ENCODE data around the gene RBM47. TPM values are rescaled to one million over a fixed set of nuclear protein-coding genes. Genes with fewer than 3 reads are reported as not detected.

The RBM47 gene
- total and polyA plus RNA-seq, 2 donors (not counting 1 experiment from before 2014, with no cell fraction given), result 0.14 to 1.8 TPM

DNA sequence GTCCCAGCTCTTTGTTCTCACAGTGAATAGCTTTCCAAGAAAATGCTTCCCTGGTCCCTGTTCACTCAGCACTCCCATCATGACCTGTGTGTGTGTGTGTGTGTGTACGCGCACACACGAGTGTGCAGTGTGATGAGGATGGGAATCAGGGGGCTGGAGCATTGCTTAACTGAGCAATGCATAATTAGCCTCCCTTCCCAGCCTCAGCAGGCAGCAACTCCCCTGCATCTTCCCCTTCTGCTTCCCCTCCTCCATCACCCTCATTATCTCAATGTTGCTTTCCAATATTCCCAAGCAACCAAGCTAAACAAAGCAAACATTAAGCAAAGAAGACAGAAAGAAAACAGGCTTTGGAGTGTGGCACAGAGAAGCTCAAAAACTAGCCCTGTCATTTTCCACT lies 137.0 kb downstream of the RBM47 start:
- no peaks in the 10 kb centered on the region for H3K27me3 ChIP-seq (ENCODE audit: control insufficient read depth, insufficient read depth, low read length)
- no peaks in the 10 kb centered on the region for H3K36me3 ChIP-seq (ENCODE audit: control insufficient read depth, insufficient read depth, low read length)
- TF ChIP-seq, protein P1, sequence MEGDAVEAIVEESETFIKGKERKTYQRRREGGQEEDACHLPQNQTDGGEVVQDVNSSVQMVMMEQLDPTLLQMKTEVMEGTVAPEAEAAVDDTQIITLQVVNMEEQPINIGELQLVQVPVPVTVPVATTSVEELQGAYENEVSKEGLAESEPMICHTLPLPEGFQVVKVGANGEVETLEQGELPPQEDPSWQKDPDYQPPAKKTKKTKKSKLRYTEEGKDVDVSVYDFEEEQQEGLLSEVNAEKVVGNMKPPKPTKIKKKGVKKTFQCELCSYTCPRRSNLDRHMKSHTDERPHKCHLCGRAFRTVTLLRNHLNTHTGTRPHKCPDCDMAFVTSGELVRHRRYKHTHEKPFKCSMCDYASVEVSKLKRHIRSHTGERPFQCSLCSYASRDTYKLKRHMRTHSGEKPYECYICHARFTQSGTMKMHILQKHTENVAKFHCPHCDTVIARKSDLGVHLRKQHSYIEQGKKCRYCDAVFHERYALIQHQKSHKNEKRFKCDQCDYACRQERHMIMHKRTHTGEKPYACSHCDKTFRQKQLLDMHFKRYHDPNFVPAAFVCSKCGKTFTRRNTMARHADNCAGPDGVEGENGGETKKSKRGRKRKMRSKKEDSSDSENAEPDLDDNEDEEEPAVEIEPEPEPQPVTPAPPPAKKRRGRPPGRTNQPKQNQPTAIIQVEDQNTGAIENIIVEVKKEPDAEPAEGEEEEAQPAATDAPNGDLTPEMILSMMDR (conservative IDR thresholded peaks at IDR 0.05 in 1 of 2, IDR thresholded peaks at IDR 0.05 in 1 of 2; ENCODE audit: low read depth in 1 of 2, low read length in 2 of 2), result no peak
- TF ChIP-seq EZH2 (IDR thresholded peaks at IDR 0.05; ENCODE audit: low read length, missing control alignments), result no peak
- no peak overlapping the region for H3K4me3 ChIP-seq (replicated peaks in 1 of 4; ENCODE audit: control extremely low read depth in 1 of 4, insufficient read depth in 1 of 4, low read depth in 3 of 4, low read length in 4 of 4)
- no peaks in the 10 kb centered on the region for H3K9me3 ChIP-seq (ENCODE audit: control insufficient read depth, insufficient read depth, low read depth, low read length)
- H3K79me2 ChIP-seq (ENCODE audit: control insufficient read depth, insufficient read depth, low read length), result no peaks in the 10 kb centered on the region
- H2AFZ ChIP-seq (ENCODE audit: low read length), result no peak overlapping the region
- H3K9ac ChIP-seq (ENCODE audit: insufficient read depth, low read length), result no peak overlapping the region
- no peak overlapping the region for H3K4me2 ChIP-seq (ENCODE audit: extremely low read depth, insufficient read depth, low read length)
- no peak for DNase-seq (ENCODE audit: low read depth in 2 of 2)
- no peaks in the 10 kb centered on the region for H4K20me1 ChIP-seq (ENCODE audit: control insufficient read depth, extremely low read depth, insufficient read depth, low read length)
- no peaks in the 10 kb centered on the region for H3K4me1 ChIP-seq (ENCODE audit: control insufficient read depth, extremely low read depth, insufficient read depth, low read length)
- no peak overlapping the region for H3K27ac ChIP-seq (ENCODE audit: insufficient read depth, low read length)

DNA sequence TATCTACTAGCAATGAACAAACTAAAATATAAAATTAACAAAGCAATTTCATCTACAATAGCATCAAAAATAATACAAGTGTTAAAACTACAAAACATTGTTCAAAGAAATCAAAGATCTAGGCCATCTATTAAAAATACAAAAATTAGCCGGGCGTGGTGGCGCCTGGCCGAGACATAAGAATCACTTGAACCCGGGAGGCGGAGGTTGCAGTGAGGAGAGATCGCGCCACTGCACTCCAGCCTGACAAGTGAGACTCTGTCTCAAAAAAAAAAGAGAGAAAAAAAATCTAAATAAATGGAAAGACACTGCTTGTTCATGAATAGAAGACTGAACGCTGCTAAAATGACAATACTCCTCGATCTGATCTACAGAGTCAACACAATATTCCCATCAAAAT lies 139.2 kb downstream of the RBM47 start:
- no peak overlapping the region for H3K4me3 ChIP-seq (replicated peaks in 1 of 4; ENCODE audit: control extremely low read depth in 1 of 4, insufficient read depth in 1 of 4, low read depth in 3 of 4, low read length in 4 of 4)
- DNase-seq (ENCODE audit: low read depth in 2 of 2), result no peak
- no peak for TF ChIP-seq EZH2 (IDR thresholded peaks at IDR 0.05; ENCODE audit: low read length, missing control alignments)
- TF ChIP-seq, protein P1 (conservative IDR thresholded peaks at IDR 0.05 in 1 of 2, IDR thresholded peaks at IDR 0.05 in 1 of 2; ENCODE audit: low read depth in 1 of 2, low read length in 2 of 2), result no peak
- no peaks in the 10 kb centered on the region for H3K27me3 ChIP-seq (ENCODE audit: control insufficient read depth, insufficient read depth, low read length)
- H3K9me3 ChIP-seq (ENCODE audit: control insufficient read depth, insufficient read depth, low read depth, low read length), result no peaks in the 10 kb centered on the region
- H3K36me3 ChIP-seq (ENCODE audit: control insufficient read depth, insufficient read depth, low read length), result no peaks in the 10 kb centered on the region
- no peaks in the 10 kb centered on the region for H3K4me1 ChIP-seq (ENCODE audit: control insufficient read depth, extremely low read depth, insufficient read depth, low read length)
- no peaks in the 10 kb centered on the region for H3K79me2 ChIP-seq (ENCODE audit: control insufficient read depth, insufficient read depth, low read length)
- no peak overlapping the region for H3K27ac ChIP-seq (ENCODE audit: insufficient read depth, low read length)
- no peak overlapping the region for H3K4me2 ChIP-seq (ENCODE audit: extremely low read depth, insufficient read depth, low read length)
- no peak overlapping the region for H3K9ac ChIP-seq (ENCODE audit: insufficient read depth, low read length)
- no peak overlapping the region for H2AFZ ChIP-seq (ENCODE audit: low read length)
- no peaks in the 10 kb centered on the region for H4K20me1 ChIP-seq (ENCODE audit: control insufficient read depth, extremely low read depth, insufficient read depth, low read length)

DNA sequence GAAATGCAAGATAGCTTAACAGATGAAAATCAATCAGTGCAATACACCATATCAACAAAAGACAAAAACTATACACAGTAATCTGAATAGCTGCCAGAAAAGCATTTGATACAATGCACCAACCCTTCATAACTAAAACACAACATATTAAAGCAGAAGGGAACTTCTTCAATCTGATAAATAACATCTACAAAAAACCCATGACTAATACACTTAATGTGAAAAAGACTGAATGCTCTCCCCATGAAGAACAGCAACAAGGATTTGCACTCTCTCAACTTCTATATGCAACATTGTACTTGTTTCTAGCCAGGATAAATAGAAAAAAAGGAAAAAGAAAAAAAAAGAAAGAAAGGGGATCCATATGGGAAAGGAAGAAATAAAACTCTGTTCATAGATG lies 139.7 kb downstream of the RBM47 start:
- H3K9me3 ChIP-seq (ENCODE audit: control insufficient read depth, insufficient read depth, low read depth, low read length), result no peaks in the 10 kb centered on the region
- H2AFZ ChIP-seq (ENCODE audit: low read length), result no peak overlapping the region
- DNase-seq (ENCODE audit: low read depth in 2 of 2), result peak in 1 of 2 donors; percentile 6
- H3K4me2 ChIP-seq (ENCODE audit: extremely low read depth, insufficient read depth, low read length), result no peak overlapping the region
- H3K79me2 ChIP-seq (ENCODE audit: control insufficient read depth, insufficient read depth, low read length), result no peaks in the 10 kb centered on the region
- no peaks in the 10 kb centered on the region for H3K4me1 ChIP-seq (ENCODE audit: control insufficient read depth, extremely low read depth, insufficient read depth, low read length)
- no peaks in the 10 kb centered on the region for H3K36me3 ChIP-seq (ENCODE audit: control insufficient read depth, insufficient read depth, low read length)
- TF ChIP-seq, protein P1 (conservative IDR thresholded peaks at IDR 0.05 in 1 of 2, IDR thresholded peaks at IDR 0.05 in 1 of 2; ENCODE audit: low read depth in 1 of 2, low read length in 2 of 2), result no peak
- no peak for TF ChIP-seq EZH2 (IDR thresholded peaks at IDR 0.05; ENCODE audit: low read length, missing control alignments)
- H3K27ac ChIP-seq (ENCODE audit: insufficient read depth, low read length), result no peak overlapping the region
- no peak overlapping the region for H3K4me3 ChIP-seq (replicated peaks in 1 of 4; ENCODE audit: control extremely low read depth in 1 of 4, insufficient read depth in 1 of 4, low read depth in 3 of 4, low read length in 4 of 4)
- H3K9ac ChIP-seq (ENCODE audit: insufficient read depth, low read length), result no peak overlapping the region
- no peaks in the 10 kb centered on the region for H3K27me3 ChIP-seq (ENCODE audit: control insufficient read depth, insufficient read depth, low read length)
- H4K20me1 ChIP-seq (ENCODE audit: control insufficient read depth, extremely low read depth, insufficient read depth, low read length), result no peaks in the 10 kb centered on the region
